Right lung (tissue), 5 donors: ENCODE data around the gene DYNLL1. TPM values are rescaled to one million over a fixed set of nuclear protein-coding genes. Genes with fewer than 3 reads are reported as not detected.
"Not testable (repeated sequence)": the region's sequence is repeated elsewhere in the genome, so short reads cannot be mapped to it uniquely, and the experiment has no call there.

ENCODE experiments used
- DNase-seq, 2 donors: peaks; one replicate each; pipeline ENCODE4 v3.0.0-alpha.2; 2013
- polyA plus RNA-seq, 5 donors: library from polyadenylated mRNA; unstranded; fragments of 120-200 nt; gene quantifications; one replicate each; pipeline versions ENCODE4 v1.2.1 to v1.2.3, GENCODE V29; 2013; ENCODE audit warnings: inconsistent platforms in 1 of 5, low replicate concordance in 1 of 5; ENCODE audit not compliant: insufficient read length in 5 of 5, insufficient read depth in 1 of 5

Gene DYNLL1
- polyA plus RNA-seq, 5 donors = 344 to 461 (median 400) TPM

GRCh38 chr12:120469450-120470149 is 26.3 kb upstream of the DYNLL1 start, which contains the start of gene SRSF9:
TSS of gene SRSF9 (minus strand) at chr12:120469748. CDS start at chr12:120469609, 139 bp downstream.
- peak; percentile 97 for DNase-seq

GRCh38 chr12:120470150-120470784 is 25.6 kb upstream of the DYNLL1 start:
- DNase-seq = peak in 1 of 2 donors; percentile 10

- no peak for DNase-seq
These were observed 23.4 kb upstream of the DYNLL1 start for GRCh38 chr12:120472521-120472920.

GRCh38 chr12:120473807-120474615 is 21.9 kb upstream of the DYNLL1 start:
- DNase-seq = no peak

- no peak for DNase-seq
These were observed 21.3 kb upstream of the DYNLL1 start for GRCh38 chr12:120474616-120474960.

- no peak for DNase-seq
These were observed 20.3 kb upstream of the DYNLL1 start for GRCh38 chr12:120475643-120476042.

GRCh38 chr12:120479458-120479857 is 16.5 kb upstream of the DYNLL1 start:
- no peak for DNase-seq

- DNase-seq = no peak
These were observed 15.7 kb upstream of the DYNLL1 start for GRCh38 chr12:120480211-120480610.

- DNase-seq = no peak
These were observed 14.7 kb upstream of the DYNLL1 start for GRCh38 chr12:120481022-120481767.

GRCh38 chr12:120483621-120484020 is 12.3 kb upstream of the DYNLL1 start:
- DNase-seq = no peak

GRCh38 chr12:120485961-120486881 is 9.7 kb upstream of the DYNLL1 start:
- no peak for DNase-seq

GRCh38 chr12:120487552-120487951 is 8.4 kb upstream of the DYNLL1 start:
- DNase-seq = not testable (repeated sequence)

- no peak for DNase-seq
These were observed 7.8 kb upstream of the DYNLL1 start for GRCh38 chr12:120488057-120488640.

GRCh38 chr12:120489018-120489417 is 6.9 kb upstream of the DYNLL1 start:
- no peak for DNase-seq

GRCh38 chr12:120490325-120490724 is 5.6 kb upstream of the DYNLL1 start:
- DNase-seq = no peak

- no peak for DNase-seq
These were observed 4.9 kb upstream of the DYNLL1 start for GRCh38 chr12:120490833-120491512.

GRCh38 chr12:120495186-120495730 is 655 bp upstream of the DYNLL1 start:
- DNase-seq = no peak

GRCh38 chr12:120496413-120497340 is 764 bp downstream of the DYNLL1 start:
- DNase-seq = peak; percentile 38 to 45
